ENCODE data around the gene ZKSCAN3. TPM values are rescaled to one million over a fixed set of nuclear protein-coding genes. Genes with fewer than 3 reads are reported as not detected.
"Not testable (repeated sequence)": the region's sequence is repeated elsewhere in the genome, so short reads cannot be mapped to it uniquely, and the experiment has no call there.

The ZKSCAN3 gene
- polyA plus RNA-seq (ENCODE audit: insufficient read length): 6.3 TPM

DNA sequence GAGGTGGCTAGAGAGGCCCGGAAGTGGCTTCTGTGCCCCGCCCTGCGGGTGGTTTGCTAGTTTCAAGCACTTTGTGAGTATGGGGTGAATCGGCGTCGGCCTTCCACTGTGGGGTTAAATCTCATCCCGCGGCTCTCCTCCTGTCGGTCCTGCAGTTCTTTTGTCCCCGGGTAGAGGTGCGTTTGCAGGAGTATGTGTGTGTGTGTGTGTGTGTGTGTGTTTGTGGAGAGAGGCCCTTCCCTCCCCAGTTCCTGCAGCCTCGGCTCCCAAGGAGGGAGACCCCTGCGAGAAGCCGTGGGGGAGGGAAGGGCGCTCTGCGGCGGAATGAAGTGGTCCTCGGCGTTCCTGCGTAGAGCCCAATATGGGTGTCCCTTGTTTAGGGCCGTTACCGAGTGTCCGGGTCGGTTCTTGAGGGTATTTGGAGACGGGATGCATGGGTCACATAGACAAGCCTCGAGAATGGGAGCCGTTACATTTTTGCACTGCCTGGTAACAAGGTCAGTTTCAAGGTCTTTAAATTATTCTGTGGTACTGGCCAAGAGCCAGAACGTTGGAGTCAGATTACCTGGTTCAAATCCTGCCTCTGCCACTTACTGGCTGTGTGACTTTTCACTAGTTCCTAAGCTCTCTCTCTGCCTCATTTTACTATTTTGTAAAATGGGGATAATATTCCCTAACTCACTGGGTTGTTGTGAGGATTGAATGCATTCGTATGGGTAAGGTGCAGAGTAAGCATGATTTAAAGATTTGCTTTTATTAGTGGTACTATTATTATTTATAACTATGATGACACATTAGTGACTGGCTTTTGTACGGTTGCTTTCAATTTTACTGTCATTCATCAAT is at the start of gene ZKSCAN3:
Gene ZKSCAN3, plus strand, starts transcription at position 56 of the 846 bp plus-strand sequence. CDS start 9,640 bp downstream, outside the sequence.
- DNase-seq (ENCODE audit: low read depth): peak; percentile 52

DNA sequence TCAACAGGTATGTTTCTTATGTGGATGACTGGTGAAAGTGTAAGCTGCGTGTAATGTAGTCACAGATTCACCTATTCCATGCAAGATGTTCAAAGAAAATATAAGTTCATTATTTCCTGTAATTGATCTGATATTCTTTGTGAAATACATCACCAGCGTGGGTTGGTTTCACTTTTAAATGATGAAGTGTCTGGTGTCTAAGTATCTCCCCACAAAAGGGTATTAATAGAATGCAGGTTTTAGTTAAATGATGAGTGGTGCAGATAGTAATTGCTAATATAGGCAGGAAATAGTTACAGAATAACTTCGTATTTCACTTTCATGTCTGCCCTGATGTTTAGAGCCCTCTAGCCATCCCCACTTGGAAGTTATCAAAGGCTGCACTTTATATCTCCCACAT is 46.2 kb upstream of the ZKSCAN3 start:
- no peak for DNase-seq (ENCODE audit: low read depth)

DNA sequence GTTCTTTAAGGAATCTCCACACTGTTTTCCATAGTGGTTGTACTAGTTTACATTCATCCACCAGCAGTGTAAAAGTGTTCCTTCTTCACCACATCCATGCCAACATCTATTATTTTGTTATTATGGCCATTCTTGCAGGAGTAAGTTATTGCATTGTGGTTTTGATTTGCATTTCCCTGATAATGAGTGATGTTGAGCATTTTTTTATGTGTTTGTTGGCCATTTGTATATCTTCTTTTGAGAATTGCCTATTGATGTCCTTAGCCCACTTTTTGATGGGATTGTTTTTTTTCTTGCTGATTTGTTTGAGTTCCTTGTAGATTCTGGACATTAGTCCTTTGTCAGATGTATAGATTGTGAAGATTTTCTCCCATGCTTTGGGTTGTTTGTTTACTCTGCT is 43.4 kb upstream of the ZKSCAN3 start:
- not testable (repeated sequence) for DNase-seq (ENCODE audit: low read depth)

DNA sequence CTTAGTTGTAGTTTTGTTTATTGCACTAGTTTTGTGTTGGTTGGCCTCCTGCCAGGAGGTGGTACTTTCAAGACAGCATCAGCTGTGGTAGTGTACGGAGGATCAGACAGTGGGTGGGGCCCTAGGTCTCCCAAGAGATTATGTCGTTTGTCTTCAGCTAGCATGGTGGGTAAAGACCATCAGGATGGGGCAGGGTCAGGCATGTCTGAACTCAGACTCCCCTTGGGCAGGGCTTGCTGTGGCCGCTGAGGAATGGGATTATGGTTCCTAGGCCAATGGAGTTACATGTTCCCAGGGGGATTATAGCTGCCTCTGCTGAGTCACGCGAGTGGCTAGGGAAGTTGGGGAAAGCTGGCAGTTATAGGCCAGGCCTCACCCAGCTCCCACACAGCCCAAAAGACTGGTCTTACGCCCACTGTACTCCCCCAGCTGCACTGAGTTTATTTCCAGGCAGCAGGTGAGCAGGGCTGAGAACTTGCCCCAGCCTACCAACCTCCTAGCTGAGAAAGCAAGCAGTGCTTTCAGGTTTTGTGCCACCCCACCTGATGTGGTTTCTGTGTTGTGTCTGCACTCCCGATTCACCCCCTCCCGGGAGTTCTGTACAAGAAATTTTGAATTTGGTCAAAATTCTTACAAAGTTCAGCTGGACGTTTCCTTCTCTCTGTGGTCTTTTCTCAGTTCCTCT is 38.5 kb upstream of the ZKSCAN3 start:
- no peak for DNase-seq (ENCODE audit: low read depth)

DNA sequence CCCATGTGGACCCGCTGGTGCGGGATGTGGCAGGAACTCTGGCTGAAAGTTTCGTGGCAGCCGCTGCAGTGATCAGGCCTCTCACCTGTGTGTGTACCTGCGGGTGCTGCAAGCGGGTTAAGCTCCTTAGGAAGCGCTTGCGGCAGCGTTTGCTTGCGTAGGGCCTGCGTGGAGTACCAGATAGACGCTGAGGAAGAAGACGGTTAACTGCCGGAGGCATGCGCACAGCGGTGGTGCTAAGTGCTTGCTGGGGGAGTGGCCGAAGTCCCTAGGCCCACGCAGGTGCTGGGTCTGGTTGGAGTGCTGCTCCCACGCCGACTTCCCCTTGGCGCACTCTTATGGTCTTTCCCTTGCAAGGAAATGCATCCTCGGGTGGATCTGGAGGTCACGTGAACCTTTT is 36.8 kb upstream of the ZKSCAN3 start:
- no peak for DNase-seq (ENCODE audit: low read depth)

DNA sequence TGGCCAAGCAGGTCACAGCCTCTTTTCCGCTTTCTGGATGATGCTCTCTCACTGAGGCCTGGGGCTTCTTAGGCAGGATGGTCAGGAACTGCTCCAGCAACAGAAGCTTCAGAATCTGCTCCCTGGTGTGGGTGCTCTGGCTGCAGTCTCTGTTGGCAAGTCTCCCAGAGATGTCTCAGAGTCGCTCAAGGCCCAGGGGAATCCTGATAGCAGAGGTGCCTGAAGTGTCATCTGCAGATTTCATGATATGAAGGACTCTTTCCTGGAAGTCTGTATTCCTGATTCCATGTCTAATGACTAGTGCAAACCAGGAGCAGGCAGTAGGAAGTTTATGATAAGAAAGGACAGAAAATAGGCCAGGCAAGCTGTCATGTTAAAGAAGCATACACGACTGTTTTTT is 34.1 kb upstream of the ZKSCAN3 start:
- no peak for DNase-seq (ENCODE audit: low read depth)

DNA sequence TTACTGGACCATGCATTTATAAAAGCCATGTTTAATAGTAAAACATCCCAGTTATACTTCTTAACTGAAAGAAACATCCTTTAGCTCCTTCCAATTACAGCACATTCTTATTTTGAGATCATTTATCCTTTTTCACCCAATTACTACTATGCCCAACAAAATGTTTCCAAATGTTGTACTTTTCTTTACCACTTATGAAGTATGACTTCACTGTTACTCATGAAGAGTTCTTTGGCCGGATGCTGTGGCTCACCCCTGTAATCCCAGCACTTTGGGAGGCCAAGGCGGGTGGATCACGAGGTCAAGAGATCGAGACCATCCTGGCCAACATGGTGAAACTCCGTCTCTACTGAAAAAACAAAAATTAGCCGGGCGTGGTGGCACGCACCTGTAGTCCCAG is 31.9 kb upstream of the ZKSCAN3 start:
- DNase-seq (ENCODE audit: low read depth): not testable (repeated sequence)

DNA sequence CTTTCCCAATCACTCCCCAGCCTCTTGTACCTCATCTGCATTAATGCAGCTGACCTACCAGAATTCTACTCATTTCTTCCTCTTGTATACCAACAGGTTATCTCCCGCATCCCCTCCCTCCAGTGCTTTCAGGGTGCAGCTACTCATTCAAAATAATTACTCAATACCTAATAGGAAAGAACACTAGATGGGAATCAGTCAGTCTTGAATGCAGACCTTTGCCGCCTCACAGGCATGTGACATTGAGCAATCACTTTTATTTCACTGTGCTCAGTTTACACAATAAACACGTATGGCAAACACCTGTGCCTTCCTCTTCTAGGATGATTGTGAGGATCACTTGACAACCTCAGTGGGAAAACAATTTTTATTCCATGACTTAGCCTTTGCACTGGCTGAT is 27.1 kb upstream of the ZKSCAN3 start:
- DNase-seq (ENCODE audit: low read depth): no peak

DNA sequence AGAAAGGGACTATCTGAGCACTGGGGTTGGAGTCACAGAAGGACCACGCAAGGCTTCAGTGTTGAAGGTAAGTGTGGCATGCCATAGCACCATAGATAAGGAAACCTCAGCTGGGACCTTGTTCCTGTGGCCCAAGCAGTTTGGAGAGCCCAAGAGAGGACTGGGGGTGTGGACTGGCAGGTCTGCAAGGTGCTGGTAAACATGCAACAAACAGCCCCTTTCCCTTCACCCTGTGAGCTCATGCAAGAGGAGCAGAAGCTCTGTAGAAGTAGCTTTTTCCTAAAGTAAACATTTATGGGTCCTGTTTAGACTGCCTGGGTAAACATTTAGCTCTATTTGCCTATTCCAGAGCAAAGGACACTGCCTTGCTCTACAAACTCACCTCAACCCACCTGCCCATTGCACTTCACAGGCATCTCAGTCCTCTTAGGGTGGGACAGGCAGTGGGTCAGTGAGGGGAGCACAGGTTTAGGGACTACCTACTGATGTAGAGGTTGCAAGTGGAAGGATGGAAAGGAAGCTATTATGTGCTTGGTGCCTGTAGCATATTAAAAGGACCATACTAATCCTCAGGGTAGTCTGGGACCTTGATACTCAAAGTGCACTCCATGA is 25.8 kb upstream of the ZKSCAN3 start:
- no peak for DNase-seq (ENCODE audit: low read depth)

DNA sequence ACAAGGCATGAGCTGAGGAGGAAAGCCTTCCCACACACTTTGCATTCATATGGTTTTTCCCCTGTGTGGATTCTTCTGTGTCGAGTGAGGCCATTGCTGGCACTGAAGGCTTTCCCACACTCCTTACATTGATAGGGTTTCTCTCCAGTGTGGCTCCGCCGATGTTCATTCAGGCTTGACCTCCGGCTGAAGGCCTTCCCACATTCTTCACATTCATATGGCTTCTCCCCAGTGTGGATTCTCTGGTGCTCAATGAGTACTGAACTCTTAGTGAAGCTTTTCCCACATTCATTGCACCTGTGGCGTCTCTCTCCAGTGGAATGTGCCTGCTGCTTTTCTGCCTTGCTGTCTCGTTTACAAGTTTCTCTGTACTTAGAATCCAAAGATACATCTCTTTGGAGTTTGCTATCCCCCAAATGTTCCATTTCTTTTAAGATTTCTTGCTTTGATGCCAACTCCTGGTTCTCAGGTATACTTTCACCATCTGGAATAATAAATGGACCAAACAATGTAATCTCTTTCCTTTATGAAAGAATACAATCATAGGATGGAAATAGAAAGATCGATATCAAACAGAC is 23.3 kb upstream of the ZKSCAN3 start:
- no peak for DNase-seq (ENCODE audit: low read depth)

DNA sequence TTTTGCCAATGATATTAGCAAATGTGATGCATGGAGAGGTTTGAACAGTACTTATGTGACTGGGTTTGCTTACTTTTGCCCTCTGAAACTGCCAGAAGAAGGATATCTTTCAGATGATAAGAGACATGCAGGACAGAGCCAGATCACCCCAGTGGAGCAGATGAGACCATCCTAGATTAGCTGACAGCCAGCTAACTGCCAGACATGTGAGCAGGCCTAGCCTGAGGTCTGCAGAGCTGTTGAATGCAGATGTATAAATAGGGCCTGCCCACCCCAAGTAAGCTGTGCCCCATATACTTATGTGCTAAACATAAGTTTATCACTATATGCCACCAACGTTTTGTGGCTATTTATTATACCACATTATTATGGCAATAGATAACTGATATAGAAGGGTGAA is 19.7 kb upstream of the ZKSCAN3 start:
- no peak for DNase-seq (ENCODE audit: low read depth)

DNA sequence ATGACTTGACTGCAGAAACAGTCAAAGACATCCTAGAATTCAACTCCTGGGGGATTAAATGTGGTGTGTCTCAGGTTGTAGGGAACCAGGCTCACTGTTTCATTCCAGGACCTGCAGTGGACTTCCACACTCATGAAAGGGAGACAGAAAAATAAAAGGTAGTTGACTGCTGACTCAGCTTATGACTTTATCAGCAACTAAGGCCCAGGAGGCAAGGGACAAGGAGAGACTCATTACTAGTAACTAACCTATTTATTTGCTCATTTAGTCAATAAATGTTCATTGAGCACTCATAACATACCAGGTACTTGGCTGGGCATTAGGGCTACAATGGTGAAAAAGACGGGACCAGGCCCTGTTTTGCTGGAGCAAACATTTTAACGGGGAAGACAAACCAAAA is 16.7 kb upstream of the ZKSCAN3 start:
- DNase-seq (ENCODE audit: low read depth): no peak

DNA sequence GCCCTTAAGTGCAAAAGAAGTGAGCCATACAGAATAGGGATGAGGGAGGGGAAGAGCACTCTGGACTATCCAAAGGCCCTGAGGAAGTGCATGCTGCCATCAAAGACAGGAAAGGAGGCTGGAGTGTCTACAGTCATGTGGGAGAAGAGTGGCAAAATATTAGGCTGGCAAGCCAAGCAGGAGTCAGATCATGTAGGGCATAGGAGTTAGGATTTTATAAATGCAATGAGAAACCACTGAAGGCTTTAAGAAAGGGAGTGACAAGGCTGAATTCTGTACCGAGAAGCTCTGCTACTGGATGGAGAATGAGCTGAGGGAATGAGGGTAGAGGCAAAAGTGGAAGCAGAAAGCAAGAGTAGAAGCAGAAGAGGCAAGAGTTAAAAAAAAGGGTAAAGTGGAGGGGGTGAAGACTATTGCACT is 16.1 kb upstream of the ZKSCAN3 start:
- no peak for DNase-seq (ENCODE audit: low read depth)

DNA sequence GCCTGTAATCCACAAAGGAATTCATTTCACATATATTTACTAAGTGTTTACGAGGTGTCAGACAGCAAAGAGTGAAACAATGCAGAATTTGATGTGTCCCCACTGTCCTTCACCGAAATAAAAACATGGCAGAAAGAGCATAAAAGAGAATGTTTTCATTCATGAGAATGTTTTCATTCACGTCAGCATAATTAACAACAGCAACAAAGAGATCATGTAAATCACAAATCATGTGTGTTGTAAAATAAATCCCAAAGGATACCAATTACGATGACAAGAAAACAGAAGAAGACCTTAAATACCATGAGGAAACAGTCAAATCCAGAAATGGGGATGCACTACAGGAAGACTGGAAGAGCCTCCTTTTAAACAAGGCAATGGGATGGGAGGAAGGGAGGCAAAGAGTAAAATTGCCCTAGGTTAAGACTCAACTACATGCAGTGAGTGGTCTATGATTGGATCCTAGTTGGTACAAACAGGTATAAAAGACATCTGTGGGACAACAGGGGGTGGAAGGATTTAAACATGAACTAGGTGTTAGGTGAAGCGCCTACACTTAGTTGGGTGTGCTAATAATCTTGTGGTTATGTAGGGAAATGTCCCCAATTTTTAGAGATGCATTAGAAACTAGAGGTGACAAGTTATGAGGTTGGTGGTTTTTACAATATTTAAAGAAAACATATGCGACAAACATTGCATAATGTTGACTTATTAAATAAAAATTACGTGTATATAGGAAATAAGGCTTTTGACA is 15.3 kb upstream of the ZKSCAN3 start:
- DNase-seq (ENCODE audit: low read depth): no peak

DNA sequence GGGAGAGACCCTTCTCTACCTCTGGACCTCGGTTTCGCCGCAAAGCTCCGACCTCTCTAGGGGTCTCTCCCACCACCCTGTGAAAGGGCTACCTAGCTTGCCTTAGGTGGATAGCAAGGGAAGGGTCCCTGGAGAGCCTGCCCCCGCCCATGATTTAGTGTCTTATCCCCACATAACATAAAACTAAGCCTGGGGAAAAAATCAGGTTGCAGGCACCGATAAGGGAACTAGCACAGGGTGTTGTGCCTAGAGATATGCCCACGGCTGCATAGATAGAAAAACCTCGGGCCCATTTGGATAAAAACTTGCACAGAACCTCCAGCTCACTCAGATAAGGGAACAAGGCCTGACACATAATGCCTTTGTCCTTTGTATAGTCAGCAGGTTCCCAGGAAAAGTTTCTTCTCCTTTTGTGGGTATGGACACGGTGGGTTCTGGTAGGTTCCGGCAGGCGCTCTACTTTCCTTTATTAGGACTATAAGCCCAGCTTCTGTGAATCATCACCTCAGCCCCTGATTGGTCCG is 14.6 kb upstream of the ZKSCAN3 start:
- no peak for DNase-seq (ENCODE audit: low read depth)

DNA sequence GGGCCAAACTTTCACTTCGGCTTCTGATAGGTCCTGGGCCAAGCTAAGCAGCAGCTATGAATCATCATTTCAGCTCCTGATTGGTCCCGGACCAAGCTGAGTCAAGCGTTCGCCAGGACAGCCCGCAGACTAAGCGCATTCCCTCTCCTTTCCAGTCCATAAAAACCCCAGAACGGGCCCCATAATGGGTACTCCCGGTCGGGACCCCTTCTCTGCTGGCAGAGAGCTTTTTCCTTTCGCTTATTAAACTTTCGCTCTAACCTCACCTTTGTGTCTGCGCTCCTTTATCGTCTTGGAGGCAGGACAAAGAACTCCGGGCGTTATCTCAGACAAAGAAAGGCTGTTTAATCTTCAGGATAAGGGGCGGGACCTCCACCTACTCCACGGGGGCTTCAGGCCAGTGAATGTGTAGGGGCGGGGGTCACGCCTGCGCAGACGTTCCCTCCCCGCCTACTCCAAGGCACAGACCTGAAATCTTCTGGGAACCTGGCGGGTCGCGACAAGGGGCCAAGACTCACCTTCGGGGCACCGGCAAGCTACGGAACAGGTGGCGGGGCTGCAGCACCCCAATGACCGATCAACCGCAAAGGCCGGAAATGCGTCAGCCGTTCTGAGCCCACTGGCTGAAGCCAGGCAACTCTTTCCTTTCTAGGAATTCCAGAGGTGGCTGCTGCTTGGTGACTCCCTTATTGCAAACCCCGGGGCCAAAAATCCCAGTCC is 14.0 kb upstream of the ZKSCAN3 start, which contains the start of gene ZSCAN31:
Gene ZSCAN31, minus strand, starts transcription at position 585 of the 720 bp plus-strand sequence. CDS start 6,465 bp downstream, outside the sequence.
- DNase-seq (ENCODE audit: low read depth): peak; percentile 94

DNA sequence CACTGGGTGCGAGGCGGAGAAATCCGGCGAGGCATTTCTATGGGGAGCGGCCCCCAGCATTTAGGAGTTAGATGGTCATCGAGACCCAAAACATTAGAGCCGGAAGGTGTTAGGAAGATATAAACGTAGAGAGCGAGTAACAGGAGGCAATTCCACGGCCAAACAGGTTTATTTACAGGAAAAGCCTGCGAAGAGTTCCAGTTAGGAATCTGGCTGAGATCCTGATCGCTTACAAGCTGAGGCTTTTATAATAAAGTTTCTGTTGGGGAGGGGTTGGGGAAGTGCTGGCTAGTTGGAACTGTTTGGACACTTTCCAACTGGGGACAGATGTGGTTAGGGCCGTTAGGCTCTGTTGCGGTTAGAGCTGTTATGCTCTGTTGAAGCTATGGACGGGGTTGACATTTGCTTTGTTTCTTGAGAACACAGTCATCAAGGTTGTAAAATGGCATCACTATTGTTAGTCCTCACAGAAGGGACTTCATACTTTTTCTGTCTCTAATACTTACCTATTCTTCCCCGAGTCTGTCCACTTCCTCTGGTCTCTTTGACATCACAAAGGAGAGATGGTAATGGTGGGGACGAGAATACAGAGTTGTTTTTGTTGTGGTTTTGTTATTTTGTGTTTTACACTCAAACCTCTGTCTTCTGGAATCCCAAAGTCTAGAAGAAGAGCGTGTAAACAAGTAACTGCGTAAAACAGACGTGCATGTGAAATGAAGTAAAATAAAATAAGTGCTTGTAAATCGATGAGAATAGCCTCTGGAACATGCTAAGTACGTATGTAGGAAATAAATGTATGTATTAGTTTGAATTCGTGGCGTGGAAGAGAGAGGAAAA is 13.2 kb upstream of the ZKSCAN3 start:
- DNase-seq (ENCODE audit: low read depth): peak; percentile 74

DNA sequence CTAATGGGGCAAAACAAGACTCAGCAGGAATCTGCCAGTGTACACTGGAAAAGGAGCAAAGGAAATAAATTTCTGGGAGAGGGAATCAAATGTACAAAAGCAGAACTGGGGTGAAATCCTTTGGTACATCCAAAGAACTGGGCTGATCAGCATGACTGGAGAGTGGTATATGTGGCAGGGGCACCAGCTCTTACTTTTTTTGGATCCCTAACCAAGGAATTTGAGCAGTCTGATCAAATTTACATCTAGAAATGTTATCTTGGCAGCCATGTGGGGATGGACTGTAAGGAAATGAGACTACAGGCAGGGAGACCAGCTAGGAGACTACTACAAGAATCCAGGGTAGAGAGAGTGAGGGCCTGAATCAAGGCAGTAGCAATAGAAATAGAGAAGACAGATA is 12.6 kb upstream of the ZKSCAN3 start:
- no peak for DNase-seq (ENCODE audit: low read depth)

DNA sequence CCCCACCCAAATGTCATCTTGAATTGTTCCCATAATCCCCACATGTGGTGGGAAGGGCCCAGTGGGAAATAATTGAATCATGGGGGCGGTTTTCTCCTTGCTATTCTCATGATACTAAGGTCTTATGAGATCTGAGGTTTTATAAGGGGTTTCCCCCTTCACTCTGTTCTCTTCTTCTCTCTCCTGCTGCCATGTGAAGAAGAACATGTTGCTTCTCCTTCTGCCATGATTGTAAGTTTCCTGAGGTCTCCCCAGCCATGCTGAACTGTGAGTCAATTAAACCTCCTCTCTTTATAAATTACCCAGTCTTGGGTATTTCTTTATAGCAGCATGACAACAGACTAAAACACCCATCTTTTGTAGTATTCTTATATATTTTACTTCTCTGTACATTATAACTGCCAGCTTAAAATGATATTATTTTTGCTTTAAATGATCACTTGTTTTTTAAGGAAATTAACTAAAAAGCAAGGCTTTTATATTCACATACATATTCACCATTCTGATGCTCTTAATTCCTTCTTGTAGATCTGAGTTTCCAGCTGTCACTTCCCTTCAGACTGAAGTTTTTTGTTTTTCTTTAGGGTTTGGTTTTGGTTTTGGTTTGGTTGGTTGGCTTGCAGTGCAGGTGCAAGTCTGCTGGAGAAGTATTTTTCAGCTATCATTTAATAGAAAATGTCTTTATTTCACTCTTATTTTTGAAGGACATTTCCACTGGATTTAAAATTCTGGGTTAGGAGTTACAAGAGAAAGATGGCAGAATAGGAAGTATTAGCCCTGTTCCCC is 9.2 kb upstream of the ZKSCAN3 start:
- DNase-seq (ENCODE audit: low read depth): no peak
